ENCODE measurements around the gene HIVEP3. TPM values are rescaled to one million over a fixed set of nuclear protein-coding genes. Genes with fewer than 3 reads are reported as not detected.

HIVEP3 gene
- total RNA-seq, 1 experiment from 2014 or later = 6.0 TPM

GRCh38 chr1:41734201-41734970 is 184.3 kb downstream of the HIVEP3 start:
- no TSS peak for BruUV-seq (replicated peaks)
- no peak for DNase-seq (ENCODE audit: low read depth, low spot score)
- H3K27me3 ChIP-seq (ENCODE audit: control insufficient read depth, insufficient read depth, low read length) = no peaks in the 10 kb centered on the region
- no peak for ATAC-seq
- ChIA-PET CTCF (no interaction called here), POLR2A (no interaction called here)
- in situ Hi-C loops (cut with HindIII; ENCODE audit: low pct_unique_long_range_greater_than_20kb, low sequenced_read_pairs) = no loop called here
- no peak overlapping the region for H3K4me3 ChIP-seq (ENCODE audit: low read depth in 2 of 2, low read length in 2 of 2)
- TF ChIP-seq TCF7L2 (IDR thresholded peaks at IDR 0.05; ENCODE audit: low read depth, low read length) (no peak), REST (IDR thresholded peaks at IDR 0.05; ENCODE audit: insufficient read depth in 1 of 2, low read depth in 2 of 2, low read length in 1 of 2) (no peak), POLR2AphosphoS5 (IDR thresholded peaks at IDR 0.05; ENCODE audit: low read depth, low read length) (no peak), SIN3A (IDR thresholded peaks at IDR 0.05; ENCODE audit: borderline replicate concordance, insufficient read depth, low read depth, low read length) (no peak)
- TF ChIP-seq, protein P1, sequence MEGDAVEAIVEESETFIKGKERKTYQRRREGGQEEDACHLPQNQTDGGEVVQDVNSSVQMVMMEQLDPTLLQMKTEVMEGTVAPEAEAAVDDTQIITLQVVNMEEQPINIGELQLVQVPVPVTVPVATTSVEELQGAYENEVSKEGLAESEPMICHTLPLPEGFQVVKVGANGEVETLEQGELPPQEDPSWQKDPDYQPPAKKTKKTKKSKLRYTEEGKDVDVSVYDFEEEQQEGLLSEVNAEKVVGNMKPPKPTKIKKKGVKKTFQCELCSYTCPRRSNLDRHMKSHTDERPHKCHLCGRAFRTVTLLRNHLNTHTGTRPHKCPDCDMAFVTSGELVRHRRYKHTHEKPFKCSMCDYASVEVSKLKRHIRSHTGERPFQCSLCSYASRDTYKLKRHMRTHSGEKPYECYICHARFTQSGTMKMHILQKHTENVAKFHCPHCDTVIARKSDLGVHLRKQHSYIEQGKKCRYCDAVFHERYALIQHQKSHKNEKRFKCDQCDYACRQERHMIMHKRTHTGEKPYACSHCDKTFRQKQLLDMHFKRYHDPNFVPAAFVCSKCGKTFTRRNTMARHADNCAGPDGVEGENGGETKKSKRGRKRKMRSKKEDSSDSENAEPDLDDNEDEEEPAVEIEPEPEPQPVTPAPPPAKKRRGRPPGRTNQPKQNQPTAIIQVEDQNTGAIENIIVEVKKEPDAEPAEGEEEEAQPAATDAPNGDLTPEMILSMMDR (IDR thresholded peaks at IDR 0.05) = no peak
- H3K9me3 ChIP-seq (ENCODE audit: control insufficient read depth, insufficient read depth, low read depth, low read length) = no peaks in the 10 kb centered on the region
- H3K4me1 ChIP-seq (ENCODE audit: control insufficient read depth, insufficient read depth, low read length) = no peaks in the 10 kb centered on the region
- no peaks in the 10 kb centered on the region for H3K36me3 ChIP-seq (ENCODE audit: control insufficient read depth, insufficient read depth, low read length)
- intact Hi-C loops (cut with micrococcal nuclease; ENCODE audit: unreplicated experiment) = no loop called here
- H3K27ac ChIP-seq (ENCODE audit: low read length) = no peak overlapping the region

- ChIA-PET POLR2A (no interaction called here), CTCF (no interaction called here)
- DNase-seq (ENCODE audit: low read depth, low spot score) (no peak), ATAC-seq (no peak)
- BruUV-seq (replicated peaks) = no TSS peak
- Histone ChIP-seq H3K36me3 (ENCODE audit: control insufficient read depth, insufficient read depth, low read length) (no peaks in the 10 kb centered on the region), H3K27me3 (ENCODE audit: control insufficient read depth, insufficient read depth, low read length) (no peaks in the 10 kb centered on the region), H3K27ac (ENCODE audit: low read length) (no peak overlapping the region), H3K4me3 (ENCODE audit: low read depth in 2 of 2, low read length in 2 of 2) (no peak overlapping the region), H3K9me3 (ENCODE audit: control insufficient read depth, insufficient read depth, low read depth, low read length) (no peaks in the 10 kb centered on the region), H3K4me1 (ENCODE audit: control insufficient read depth, insufficient read depth, low read length) (no peaks in the 10 kb centered on the region)
- in situ Hi-C loops (cut with HindIII; ENCODE audit: low pct_unique_long_range_greater_than_20kb, low sequenced_read_pairs) (no loop called here), intact Hi-C loops (cut with micrococcal nuclease; ENCODE audit: unreplicated experiment) (no loop called here)
- TF ChIP-seq TCF7L2 (IDR thresholded peaks at IDR 0.05; ENCODE audit: low read depth, low read length) (no peak), REST (IDR thresholded peaks at IDR 0.05; ENCODE audit: insufficient read depth in 1 of 2, low read depth in 2 of 2, low read length in 1 of 2) (no peak), SIN3A (IDR thresholded peaks at IDR 0.05; ENCODE audit: borderline replicate concordance, insufficient read depth, low read depth, low read length) (no peak)
Measured at GRCh38 chr1:41733725-41734124, 185.0 kb downstream of the HIVEP3 start.

Measured in Panc1 (cell line).